NCI-H1105 (cell line): ENCODE data around the gene RBM7.

Experiments used
- DNase-seq: peaks from one replicate; lab custom pipeline; 2025; lab: John Stamatoyannopoulos, UW

Gene RBM7

DNA sequence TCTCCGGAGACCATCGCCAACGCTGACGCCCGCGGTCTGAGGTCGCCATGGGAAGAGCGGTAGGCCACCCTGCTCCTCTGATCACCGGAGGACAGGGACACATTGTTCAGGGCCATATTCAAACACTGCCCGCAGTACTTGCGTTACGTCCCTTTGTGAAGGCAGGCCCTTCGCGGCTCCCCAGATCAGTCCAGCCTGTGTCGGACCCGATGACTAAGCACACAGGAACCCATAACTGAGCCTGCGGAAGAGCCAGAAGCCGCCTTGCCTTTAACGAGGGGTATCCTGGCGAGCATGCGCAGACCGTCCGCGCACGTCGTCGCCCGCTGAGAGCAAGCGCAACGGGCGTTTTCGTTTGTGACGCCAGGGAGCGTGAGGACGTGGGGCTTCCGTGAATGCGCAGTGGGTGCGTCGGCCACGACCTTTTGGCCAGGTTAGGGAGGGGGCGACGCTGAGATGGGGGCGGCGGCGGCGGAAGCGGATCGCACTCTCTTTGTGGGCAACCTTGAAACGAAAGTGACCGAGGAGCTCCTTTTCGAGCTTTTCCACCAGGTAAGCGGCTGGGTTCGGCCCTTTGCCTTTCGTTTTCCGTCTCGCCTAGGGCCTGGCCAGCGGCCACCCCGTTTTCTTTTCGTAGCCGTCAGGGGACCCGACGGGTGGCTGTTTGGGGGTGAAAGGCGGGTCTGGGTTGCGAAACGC, at the start of gene RBM7, which contains the start of gene C11orf71:
Gene RBM7 (plus strand): TSS at position 451 of the 699 bp plus-strand sequence. CDS start 6 bp downstream, at position 457.
Gene C11orf71 (minus strand): TSS at position 296 of the 699 bp plus-strand sequence. CDS start 180 bp downstream, at position 116.
- peak; percentile 97 for DNase-seq

- no peak for DNase-seq
Measured at GRCh38 chr11:114353443-114353842, 47.0 kb upstream of the RBM7 start.

DNA sequence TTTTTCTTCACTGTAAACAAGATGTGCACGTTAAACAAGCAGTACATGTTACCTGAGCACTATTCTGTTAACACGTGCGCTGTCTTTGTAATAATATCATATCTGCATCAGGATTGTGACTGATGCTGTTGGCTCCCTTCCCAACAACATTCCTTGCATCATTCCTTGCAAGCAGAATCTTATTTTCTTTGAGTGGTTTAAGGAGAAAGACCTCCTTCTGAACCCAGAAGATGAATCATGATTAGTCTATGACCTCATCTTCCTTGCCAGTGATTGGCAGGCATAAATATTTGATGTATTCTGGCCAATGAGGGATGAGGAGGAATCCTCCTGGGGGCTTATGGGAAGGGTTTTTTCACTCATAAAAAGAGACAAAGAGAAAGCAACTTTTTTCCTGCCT, 46.4 kb upstream of the RBM7 start:
- no peak for DNase-seq

GRCh38 chr11:114358716-114359115, 41.8 kb upstream of the RBM7 start:
- DNase-seq: no peak

GRCh38 chr11:114359342-114359741, 41.1 kb upstream of the RBM7 start:
- no peak for DNase-seq

DNA sequence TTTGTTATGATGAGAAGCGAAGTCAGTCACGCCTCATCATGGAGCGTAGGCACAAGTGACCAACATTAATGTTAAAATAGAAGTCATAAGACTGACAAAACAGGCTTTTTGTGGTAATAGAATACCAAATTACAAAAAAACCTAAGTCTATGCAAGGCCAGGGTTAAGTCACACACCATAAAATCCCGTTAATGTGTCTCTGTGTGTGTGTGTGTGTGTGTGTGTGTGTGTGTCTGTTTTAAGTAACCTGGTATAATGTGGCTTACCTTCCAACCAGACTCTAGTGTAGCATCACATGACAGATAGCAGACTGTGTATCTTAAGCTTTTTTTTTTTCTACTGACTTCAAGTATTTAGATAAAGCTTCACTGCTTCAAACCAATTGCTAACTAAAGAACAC, 38.1 kb upstream of the RBM7 start:
- no peak for DNase-seq

GRCh38 chr11:114362958-114363357, 37.5 kb upstream of the RBM7 start:
- no peak for DNase-seq

GRCh38 chr11:114366331-114367243, 33.9 kb upstream of the RBM7 start:
- no peak for DNase-seq

- no peak for DNase-seq
Measured at GRCh38 chr11:114367244-114367957, 33.1 kb upstream of the RBM7 start.

DNA sequence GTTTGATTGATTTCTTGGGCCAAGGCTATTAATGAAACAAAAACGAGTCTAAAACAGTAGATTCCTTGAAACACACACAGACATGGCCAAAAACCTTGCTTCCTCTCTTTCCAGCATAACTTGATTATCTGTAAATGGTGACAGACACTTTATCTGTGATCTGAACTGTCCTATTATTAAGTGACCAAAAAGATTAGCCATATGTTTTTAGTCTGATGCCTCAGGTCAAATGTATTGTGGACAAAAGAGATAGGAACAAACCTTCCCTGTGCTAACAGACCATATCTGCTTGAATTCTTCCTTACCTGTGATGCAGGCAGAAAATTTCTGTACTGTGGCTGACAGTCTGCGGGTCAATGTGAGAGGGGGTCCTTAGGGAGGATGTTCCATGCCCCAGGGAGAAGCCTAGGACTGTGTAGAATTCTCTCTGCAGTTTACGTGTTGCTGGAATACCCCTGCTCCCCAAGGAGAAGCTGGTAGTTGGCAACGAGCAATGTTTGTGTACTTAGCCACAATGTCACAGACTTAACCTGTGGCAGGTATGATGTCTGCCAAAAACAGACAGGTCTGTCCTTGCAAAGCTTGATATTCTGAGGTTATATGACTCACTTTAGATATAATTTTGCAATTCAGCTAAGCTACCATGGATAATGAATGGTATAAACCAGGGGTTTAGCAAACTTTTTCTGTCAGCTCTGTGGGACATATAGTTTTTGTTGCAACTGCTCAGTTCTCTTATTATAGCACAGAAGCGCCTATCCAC, 31.4 kb upstream of the RBM7 start:
- DNase-seq: no peak

GRCh38 chr11:114375052-114375451, 25.4 kb upstream of the RBM7 start:
- no peak for DNase-seq

DNA sequence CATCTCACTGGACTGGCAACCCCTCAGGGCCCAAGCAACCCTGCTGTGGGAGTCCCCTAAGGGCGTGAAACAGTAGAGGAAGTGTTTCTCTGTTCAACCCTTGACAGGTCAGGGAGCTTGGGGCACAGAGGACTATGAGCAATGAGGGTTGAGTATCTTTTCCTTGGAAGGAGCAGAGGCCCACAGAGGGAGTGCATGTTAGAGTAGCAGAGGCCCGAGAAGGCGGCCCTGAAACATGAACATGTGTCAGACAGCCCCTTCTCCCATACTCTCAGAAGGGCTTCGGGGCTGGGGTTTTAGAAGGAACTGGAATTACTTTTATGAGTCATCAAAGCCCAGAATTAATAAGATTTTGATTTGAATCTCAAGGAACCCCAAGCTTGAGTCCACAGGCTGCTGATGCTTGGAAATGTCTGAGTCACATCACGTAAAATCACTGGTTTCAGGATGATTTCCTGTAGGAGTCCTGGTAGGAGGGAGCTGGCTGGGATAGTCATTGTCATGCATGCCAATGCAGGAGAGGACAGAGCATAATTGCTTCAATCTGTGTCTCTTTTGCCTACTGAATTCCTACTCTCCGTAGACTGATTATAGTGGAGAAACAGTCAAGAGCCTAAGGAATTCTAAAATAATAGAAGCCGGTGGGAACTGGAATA, 22.7 kb upstream of the RBM7 start:
- no peak for DNase-seq

GRCh38 chr11:114379394-114380069, 20.9 kb upstream of the RBM7 start:
- no peak for DNase-seq

- no peak for DNase-seq
Measured at GRCh38 chr11:114382509-114382908, 18.0 kb upstream of the RBM7 start.

GRCh38 chr11:114384487-114384886, 16.0 kb upstream of the RBM7 start:
- DNase-seq: no peak

- DNase-seq: no peak
Measured at GRCh38 chr11:114386131-114386530, 14.3 kb upstream of the RBM7 start.

- DNase-seq: no peak
Measured at GRCh38 chr11:114386545-114386944, 13.9 kb upstream of the RBM7 start.

DNA sequence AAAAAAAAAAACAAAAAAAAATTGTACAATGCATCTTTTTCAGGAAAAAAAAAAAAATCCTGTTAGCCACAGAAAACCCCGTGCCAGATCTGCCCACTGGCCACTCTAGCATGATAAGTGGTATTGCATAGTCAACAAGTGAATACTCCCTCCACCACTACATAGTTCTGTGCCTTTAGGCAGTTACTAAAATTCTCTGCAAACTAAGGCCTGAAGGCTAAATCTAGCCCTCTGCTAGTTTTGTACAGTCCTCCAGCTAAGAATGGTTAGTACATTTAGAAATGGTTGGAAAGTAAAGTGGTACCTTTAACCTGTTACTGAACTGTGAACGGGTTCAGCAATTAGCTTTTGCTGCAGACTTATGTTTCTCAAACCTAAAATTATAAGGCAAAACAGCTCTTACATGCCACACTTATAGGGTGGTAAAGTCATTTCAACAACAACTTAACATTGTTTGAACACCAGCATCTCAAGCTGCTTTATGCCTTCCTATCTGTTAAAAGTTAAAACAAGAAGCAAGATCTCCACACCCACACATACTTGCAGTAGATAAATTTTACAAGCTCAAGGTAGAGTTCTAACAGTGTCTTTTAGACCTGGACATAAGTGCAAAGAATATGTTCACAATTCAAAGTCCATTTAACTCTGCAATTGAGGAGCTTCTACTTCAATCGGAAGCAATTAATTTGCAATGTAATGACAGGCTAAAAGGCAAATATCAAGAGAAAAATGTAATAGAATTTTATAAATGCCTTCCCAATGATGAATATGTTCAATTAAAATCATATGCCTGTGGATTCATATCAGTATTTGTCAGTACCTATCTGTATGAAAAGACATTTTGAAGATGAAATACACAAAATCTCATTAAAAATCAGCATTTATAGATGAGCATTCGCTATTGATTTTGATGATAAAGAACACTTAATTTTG, 7.5 kb upstream of the RBM7 start:
- DNase-seq: no peak

DNA sequence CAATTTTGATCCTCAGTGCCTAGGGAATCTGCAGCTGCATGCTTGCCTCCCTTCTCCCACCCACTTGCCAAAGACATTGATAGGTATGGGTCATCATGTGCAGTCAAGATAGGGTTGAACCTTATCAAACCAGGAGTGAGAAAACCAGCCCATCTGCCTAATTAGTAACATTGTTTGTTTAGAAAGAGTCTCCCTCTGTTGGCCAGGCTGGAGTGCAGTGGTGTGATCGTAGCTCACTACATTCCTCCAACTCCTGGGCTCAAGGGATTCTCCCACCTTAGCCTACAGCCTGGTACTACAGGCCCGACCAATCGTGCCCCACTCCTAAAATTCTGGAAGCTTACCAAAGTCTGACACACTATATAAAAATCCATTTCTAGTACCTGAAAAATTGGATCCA, 4.7 kb upstream of the RBM7 start:
- DNase-seq: no peak
